Measurements from ENCODE around the gene JPT1.

DNA sequence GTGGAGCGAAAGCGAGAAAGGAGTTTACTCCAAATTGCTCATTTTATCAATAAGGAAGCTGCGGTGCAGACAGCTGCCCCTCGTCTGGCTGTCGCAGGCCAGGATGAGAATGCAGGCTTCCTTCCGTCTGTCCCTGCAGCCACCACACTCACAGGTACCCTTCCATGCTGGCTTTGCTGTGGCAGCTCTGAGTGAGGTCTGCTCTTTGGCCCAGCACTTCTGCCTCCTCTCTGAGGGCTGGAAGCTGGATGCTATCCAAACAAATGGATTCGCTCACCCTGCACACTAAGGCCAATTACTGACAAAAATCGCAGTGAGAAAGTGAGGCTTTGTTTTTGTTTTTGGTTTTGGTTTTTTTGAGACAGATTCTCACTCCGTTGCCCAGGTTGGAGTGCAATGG lies 37.6 kb downstream of the JPT1 start:
- peak; percentile 74 for TF ChIP-seq POLR2AphosphoS5 (IDR thresholded peaks at IDR 0.05; ENCODE audit: low read depth)
- TF ChIP-seq CTCF (IDR thresholded peaks at IDR 0.05; ENCODE audit: insufficient read depth, low read length): no peak
